PFSK-1 (cell line): ENCODE data around the gene COL5A2.

Source experiments
- POLR2AphosphoS5 ChIP-seq: IDR thresholded peaks from 2 replicates; pipeline ENCODE4 v1.6.1; 2012; ENCODE audit warnings: low read depth, mild to moderate bottlenecking, control low read depth, low read length, moderate library complexity
- REST ChIP-seq, 2 experiments: IDR thresholded peaks; 2 replicates each; pipeline versions ENCODE4 v1.6.1 to v1.8.0; 2011 to 2012; ENCODE audit warnings: low read depth in 2 of 2, low read length in 2 of 2, control low read depth in 1 of 2, inconsistent platforms in 1 of 2, mild to moderate bottlenecking in 1 of 2, moderate library complexity in 1 of 2; ENCODE audit not compliant: insufficient read depth in 1 of 2
- SIN3A ChIP-seq: IDR thresholded peaks from 2 replicates; pipeline ENCODE4 v1.6.1; 2012; ENCODE audit warnings: mild to moderate bottlenecking, low read length, moderate library complexity, borderline replicate concordance; ENCODE audit not compliant: insufficient read depth
- TAF1 ChIP-seq: IDR thresholded peaks from 2 replicates; pipeline ENCODE4 v1.6.1; 2012; ENCODE audit warnings: low read length, control low read depth, borderline replicate concordance; ENCODE audit not compliant: insufficient read depth

GRCh38 chr2:189128970-189129369 lies 50.6 kb downstream of the COL5A2 start:
- TF ChIP-seq POLR2AphosphoS5, result no peak
- no peak for TF ChIP-seq TAF1
- TF ChIP-seq REST (IDR thresholded peaks at IDR 0.05; ENCODE audit: insufficient read depth in 1 of 2, low read depth in 2 of 2, low read length in 2 of 2), result no peak
- no peak for TF ChIP-seq SIN3A
